Panc1 (cell line): ENCODE measurements around the gene INPP5A. TPM values are rescaled to one million over a fixed set of nuclear protein-coding genes. Genes with fewer than 3 reads are reported as not detected.
"Not testable (repeated sequence)": the region's sequence is repeated elsewhere in the genome, so short reads cannot be mapped to it uniquely, and the experiment has no call there.

Source experiments
- ATAC-seq: fragments of 200-7000 bp; cut with Tn5 transposase; 2 replicates; pipeline ENCODE4 v1.9.1; 2020; ENCODE audit warnings: mild to moderate bottlenecking, moderate library complexity
- BruUV-seq: library from RNA; stranded (reverse); fragments of 400-500 nt; replicated peaks from 2 replicates; lab custom pipeline; 2021; lab: Mats Ljungman, UMichigan
- CTCF ChIA-PET: fragments of 300-600 bp; sonication (Branson Sonifier 250); formaldehyde crosslinking; loops from one replicate; lab custom pipeline; 2022; ENCODE audit warnings: antibody characterized with exemption; lab: Charles Lee
- POLR2A ChIA-PET: fragments of 300-600 bp; sonication (Branson Sonifier 250); formaldehyde crosslinking; loops from one replicate; lab custom pipeline; 2022; ENCODE audit warnings: antibody characterized with exemption; lab: Charles Lee
- DNase-seq: peaks from one replicate; pipeline ENCODE4 v3.0.0-alpha.2; 2010; ENCODE audit warnings: low read depth, low spot score
- H3K27ac ChIP-seq: 2 replicates; pipeline ENCODE4 v1.5.1; 2011; ENCODE audit warnings: mild to moderate bottlenecking, low read length, inconsistent platforms
- H3K27me3 ChIP-seq: fragments of 200-500 bp; sonication (Bioruptor generic); 2 replicates; pipeline ENCODE4 v1.6.0; 2014; ENCODE audit warnings: low read length, inconsistent platforms; ENCODE audit not compliant: control insufficient read depth, insufficient read depth
- H3K36me3 ChIP-seq: fragments of 200-500 bp; sonication (Bioruptor generic); 2 replicates; pipeline ENCODE4 v1.5.1; 2014; ENCODE audit warnings: inconsistent platforms, mild to moderate bottlenecking, low read length, moderate library complexity; ENCODE audit not compliant: control insufficient read depth, insufficient read depth
- H3K4me1 ChIP-seq: 2 replicates; pipeline ENCODE4 v1.5.1; 2011; ENCODE audit warnings: inconsistent platforms, mild to moderate bottlenecking, low read length, moderate library complexity; ENCODE audit not compliant: control insufficient read depth, insufficient read depth
- H3K4me3 ChIP-seq, 2 experiments: 2 replicates each; pipeline ENCODE4 v1.5.1; 2011 to 2012; ENCODE audit warnings: low read depth in 2 of 2, low read length in 2 of 2, mild to moderate bottlenecking in 2 of 2, inconsistent platforms in 1 of 2, moderate library complexity in 1 of 2
- H3K9me3 ChIP-seq: fragments of 200-500 bp; sonication (Bioruptor generic); 2 replicates; pipeline ENCODE4 v1.5.1; 2014; ENCODE audit warnings: low read depth, mild to moderate bottlenecking, inconsistent platforms, low read length, moderate library complexity; ENCODE audit not compliant: control insufficient read depth, insufficient read depth
- CTCF ChIP-seq: fragments of 450-650 bp; IDR thresholded peaks from 2 replicates; pipeline ENCODE4 v1.5.1; 2017; ENCODE audit warnings: mild to moderate bottlenecking
- POLR2AphosphoS5 ChIP-seq: IDR thresholded peaks from 2 replicates; pipeline ENCODE4 v1.6.1; 2012; ENCODE audit warnings: mild to moderate bottlenecking, low read depth, low read length, moderate library complexity
- REST ChIP-seq, 2 experiments: IDR thresholded peaks; 2 replicates each; pipeline ENCODE4 v1.6.1; 2011 to 2012; ENCODE audit warnings: low read depth in 2 of 2, control low read depth in 1 of 2, low read length in 1 of 2, mild to moderate bottlenecking in 1 of 2, moderate library complexity in 1 of 2; ENCODE audit not compliant: insufficient read depth in 1 of 2
- SIN3A ChIP-seq: IDR thresholded peaks from 2 replicates; pipeline ENCODE4 v1.6.1; 2012; ENCODE audit warnings: low read depth, mild to moderate bottlenecking, low read length, moderate library complexity, borderline replicate concordance; ENCODE audit not compliant: insufficient read depth
- TCF7L2 ChIP-seq: IDR thresholded peaks from 2 replicates; pipeline ENCODE4 v1.6.1; 2011; ENCODE audit warnings: mild to moderate bottlenecking, low read depth, low read length, inconsistent platforms
- in situ Hi-C: cut with HindIII; loops from 2 replicates; pipeline ENCODE4 v1.10.0; 2016; ENCODE audit warnings: low sequenced_read_pairs, low pct_unique_long_range_greater_than_20kb
- intact Hi-C: fragments of 100-400 bp; cut with micrococcal nuclease; formaldehyde crosslinking; loops from one replicate; pipeline ENCODE4 v1.10.0; 2022; ENCODE audit not compliant: unreplicated experiment
- total RNA-seq: library from RNA; stranded (reverse); gene quantifications from one replicate; pipeline ENCODE4 v1.2.1, GENCODE V29; 2021; ENCODE audit not compliant: unreplicated experiment

Gene INPP5A
- total RNA-seq, 1 experiment from 2014 or later = 60.0 TPM

- intact Hi-C loops = no loop called here
- no TSS peak for BruUV-seq
These were observed 232.8 kb downstream of the INPP5A start for GRCh38 chr10:132770061-132771021.

GRCh38 chr10:132772816-132773215 lies 235.2 kb downstream of the INPP5A start:
- H3K9me3 ChIP-seq, intact Hi-C loops, BruUV-seq, H3K36me3 ChIP-seq, DNase-seq, H3K4me3 ChIP-seq, CTCF ChIA-PET, H3K27me3 ChIP-seq, H3K4me1 ChIP-seq, ATAC-seq, H3K27ac ChIP-seq, in situ Hi-C loops, POLR2A ChIA-PET: not testable (repeated sequence)

More at GRCh38 chr10:132770061-132771021, 232.8 kb downstream of the INPP5A start:
- no peaks in the 10 kb centered on the region for H3K9me3 ChIP-seq
- CTCF ChIA-PET = no interaction called here
- no peak overlapping the region for H3K4me3 ChIP-seq
- TF ChIP-seq TCF7L2 = no peak
- TF ChIP-seq REST (IDR thresholded peaks at IDR 0.05; ENCODE audit: insufficient read depth in 1 of 2, low read depth in 2 of 2, low read length in 1 of 2) = no peak
- no peak for TF ChIP-seq CTCF
- TF ChIP-seq POLR2AphosphoS5 = no peak
- TF ChIP-seq SIN3A = no peak
- ATAC-seq = no peak
- H3K36me3 ChIP-seq = no peaks in the 10 kb centered on the region
- no peak for DNase-seq
- no peak overlapping the region for H3K27ac ChIP-seq
- no peaks in the 10 kb centered on the region for H3K27me3 ChIP-seq
- peaks cover 9% of the 10 kb centered on the region for H3K4me1 ChIP-seq
- in situ Hi-C loops = no loop called here
- POLR2A ChIA-PET = no interaction called here
